Measurements from ENCODE around the gene AK8.

- TF ChIP-seq IRF9 (tag; IDR thresholded peaks at IDR 0.05) (no peak), GATAD2A (IDR thresholded peaks at IDR 0.05) (no peak), CTCF (IDR thresholded peaks at IDR 0.05 in 2 of 3, conservative IDR thresholded peaks at IDR 0.05 in 1 of 3; ENCODE audit: insufficient read depth in 2 of 3, low read depth in 1 of 3, low read length in 3 of 3) (no peak), ZBTB1 (CRISPR knock-in tag; IDR thresholded peaks at IDR 0.05; ENCODE audit: borderline replicate concordance, low read depth) (no peak)
Measured at GRCh38 chr9:132782037-132782436, 96.0 kb downstream of the AK8 start.

Data from K562 (cell line).